Suprapubic skin (tissue), 4 donors: ENCODE data around the gene AGTRAP. TPM values are rescaled to one million over a fixed set of nuclear protein-coding genes. Genes with fewer than 3 reads are reported as not detected.

Experiments used
- DNase-seq, 2 donors: peaks; one replicate each; pipeline ENCODE4 v3.0.0-alpha.2; 2019; ENCODE audit warnings: low spot score in 2 of 2
- H3K27ac ChIP-seq: fragments of 200-600 bp; sonication (generic); one replicate; pipeline ENCODE4 v1.5.1; 2019
- H3K27me3 ChIP-seq: fragments of 200-600 bp; sonication (generic); one replicate; pipeline ENCODE4 v1.5.1; 2019
- H3K36me3 ChIP-seq: fragments of 200-600 bp; sonication (generic); one replicate; pipeline ENCODE4 v1.5.1; 2019
- H3K4me1 ChIP-seq: fragments of 200-600 bp; sonication (generic); one replicate; pipeline ENCODE4 v1.5.1; 2019
- H3K4me3 ChIP-seq: fragments of 200-600 bp; sonication (generic); one replicate; pipeline ENCODE4 v1.5.1; 2019; ENCODE audit warnings: mild to moderate bottlenecking
- H3K9me3 ChIP-seq: fragments of 200-600 bp; sonication (generic); one replicate; pipeline ENCODE4 v1.5.1; 2019
- CTCF ChIP-seq, 2 donors: fragments of 200-600 bp in 1 of 2; fragments of 450-650 bp in 1 of 2; sonication (generic) in 1 of 2; IDR thresholded peaks; one replicate each; pipeline ENCODE4 v1.5.1; 2016 to 2019; ENCODE audit warnings: antibody characterized with exemption in 2 of 2, mild to moderate bottlenecking in 1 of 2, moderate library complexity in 1 of 2
- EP300 ChIP-seq: sonication (generic); formaldehyde crosslinking; IDR thresholded peaks from one replicate; pipeline ENCODE4 v1.6.1; 2017; ENCODE audit warnings: antibody characterized with exemption
- POLR2A ChIP-seq, 2 donors: fragments of 450-650 bp; IDR thresholded peaks; one replicate each; pipeline ENCODE4 v1.6.1; 2017; ENCODE audit warnings: antibody characterized with exemption in 2 of 2, mild to moderate bottlenecking in 2 of 2, moderate library complexity in 2 of 2
- POLR2AphosphoS5 ChIP-seq, 3 donors: sonication (generic); formaldehyde crosslinking; IDR thresholded peaks; one replicate each; pipeline ENCODE4 v1.6.1; 2017; ENCODE audit warnings: antibody characterized with exemption in 3 of 3
- WGBS: methylation state at CpG from one replicate; pipeline ENCODE4 v1.1.5; 2018; 5-methylcytosine and 5-hydroxymethylcytosine counted together
- total RNA-seq, 4 donors: library from RNA; depleted of rRNA; stranded (reverse); fragments of >200 nt; gene quantifications; one replicate each; pipeline ENCODE4 v1.1.0, GENCODE V29; 2016

The AGTRAP gene
- total RNA-seq, 4 donors from 2014 or later = 34.7 to 52.5 (median 47.2) TPM

GRCh38 chr1:11749203-11749689 is 13.3 kb downstream of the AGTRAP start:
- Histone ChIP-seq H3K9me3 (no peaks in the 10 kb centered on the region), H3K36me3 (peaks cover 61% of the 10 kb centered on the region), H3K27ac (no peak overlapping the region), H3K4me1 (peaks cover 8% of the 10 kb centered on the region), H3K4me3 (no peak overlapping the region), H3K27me3 (no peaks in the 10 kb centered on the region)
- no peak for DNase-seq
- no peak for TF ChIP-seq POLR2AphosphoS5 (IDR thresholded peaks at IDR 0.05)
- peak; percentile 46 to 50 for TF ChIP-seq CTCF (IDR thresholded peaks at IDR 0.05)
- WGBS = 69% methylated on average over 9 of the region's 9 CpGs

GRCh38 chr1:11749996-11750395 is 14.1 kb downstream of the AGTRAP start:
- Histone ChIP-seq H3K9me3 (no peaks in the 10 kb centered on the region), H3K4me3 (no peak overlapping the region), H3K4me1 (peaks cover 8% of the 10 kb centered on the region), H3K27me3 (no peaks in the 10 kb centered on the region), H3K36me3 (peaks cover 60% of the 10 kb centered on the region), H3K27ac (no peak overlapping the region)
- no peak for TF ChIP-seq CTCF (IDR thresholded peaks at IDR 0.05)
- no peak for TF ChIP-seq POLR2A (IDR thresholded peaks at IDR 0.05)
- no peak for TF ChIP-seq EP300
- TF ChIP-seq POLR2AphosphoS5 (IDR thresholded peaks at IDR 0.05) = no peak
- no peak for DNase-seq
- 100% methylated on average over 2 of the region's 15 CpGs for WGBS

- peaks cover 6% of the 10 kb centered on the region for H3K4me1 ChIP-seq
- 96% methylated on average over 4 of the region's 9 CpGs for WGBS
- no peak for TF ChIP-seq EP300
- no peak for TF ChIP-seq CTCF (IDR thresholded peaks at IDR 0.05)
- no peak overlapping the region for H3K27ac ChIP-seq
- H3K27me3 ChIP-seq = no peaks in the 10 kb centered on the region
- no peak for DNase-seq
- H3K4me3 ChIP-seq = no peak overlapping the region
- peaks cover 49% of the 10 kb centered on the region for H3K36me3 ChIP-seq
- no peaks in the 10 kb centered on the region for H3K9me3 ChIP-seq
Observed at GRCh38 chr1:11751087-11751486, 15.2 kb downstream of the AGTRAP start.

GRCh38 chr1:11752359-11753088 is 16.6 kb downstream of the AGTRAP start:
- WGBS = 64% methylated on average over 17 of the region's 17 CpGs
- TF ChIP-seq POLR2AphosphoS5 (IDR thresholded peaks at IDR 0.05) = no peak
- no peak for TF ChIP-seq CTCF (IDR thresholded peaks at IDR 0.05)
- no peak for TF ChIP-seq EP300
- no peak for TF ChIP-seq POLR2A (IDR thresholded peaks at IDR 0.05)
- H3K4me3 ChIP-seq = no peak overlapping the region
- peaks cover 38% of the 10 kb centered on the region for H3K36me3 ChIP-seq
- no peaks in the 10 kb centered on the region for H3K9me3 ChIP-seq
- peaks cover 6% of the 10 kb centered on the region for H3K4me1 ChIP-seq
- H3K27ac ChIP-seq = no peak overlapping the region
- no peaks in the 10 kb centered on the region for H3K27me3 ChIP-seq
- DNase-seq = no peak

DNA sequence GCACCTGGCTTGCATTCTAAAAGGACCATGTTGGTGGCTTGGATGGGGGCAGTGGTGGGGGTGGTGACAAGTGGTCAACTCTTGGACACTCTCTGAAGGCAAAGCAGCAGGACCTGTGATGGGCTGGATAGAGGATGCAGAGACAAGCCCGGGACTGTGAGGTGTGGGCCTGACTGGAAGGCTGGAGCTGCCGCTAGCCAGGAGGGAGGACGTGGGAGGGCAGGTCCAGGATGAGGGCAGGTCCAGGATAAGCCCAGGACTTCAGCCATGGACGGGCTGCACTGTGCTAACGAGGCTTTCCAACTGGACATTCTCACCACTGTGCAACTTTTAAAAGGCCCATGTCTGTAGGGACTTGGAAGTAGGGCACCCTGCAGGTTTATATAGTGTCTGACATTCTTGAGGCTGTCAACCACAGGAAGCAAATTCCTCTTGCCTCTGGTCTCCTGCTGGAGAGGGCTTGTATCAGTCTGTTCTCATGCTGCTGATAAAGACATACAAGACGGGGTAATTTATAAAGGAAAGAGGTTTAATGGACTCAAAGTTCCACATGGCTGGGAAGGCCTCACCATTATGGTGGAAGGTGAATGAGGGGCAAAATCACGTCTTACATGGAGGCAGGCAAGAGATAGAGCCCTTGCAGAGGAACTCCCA is 17.7 kb downstream of the AGTRAP start:
- peaks cover 5% of the 10 kb centered on the region for H3K4me1 ChIP-seq
- no peak for TF ChIP-seq CTCF (IDR thresholded peaks at IDR 0.05)
- TF ChIP-seq EP300 = no peak
- TF ChIP-seq POLR2AphosphoS5 (IDR thresholded peaks at IDR 0.05) = no peak
- TF ChIP-seq POLR2A (IDR thresholded peaks at IDR 0.05) = no peak
- DNase-seq = no peak
- no peaks in the 10 kb centered on the region for H3K27me3 ChIP-seq
- 66% methylated on average over 6 of the region's 7 CpGs for WGBS
- H3K27ac ChIP-seq = no peak overlapping the region
- H3K36me3 ChIP-seq = peaks cover 27% of the 10 kb centered on the region
- H3K9me3 ChIP-seq = no peaks in the 10 kb centered on the region
- H3K4me3 ChIP-seq = no peak overlapping the region
